Right lobe of liver (tissue), 6 donors: ENCODE results near the gene FCAMR. TPM values are rescaled to one million over a fixed set of nuclear protein-coding genes. Genes with fewer than 3 reads are reported as not detected.
A peak's percentile ranks its signal among the peaks of the same experiment; 100 is the strongest.

ENCODE experiments used
- ATAC-seq, 4 donors: fragments of 200-7000 bp; cut with Tn5 transposase; one replicate each; pipeline ENCODE4 v1.9.1; 2020; ENCODE audit warnings: mild to moderate bottlenecking in 4 of 4, moderate library complexity in 4 of 4
- DNase-seq, 3 donors: peaks; one replicate each; pipeline ENCODE4 v3.0.0-alpha.2; 2020
- H3K27ac ChIP-seq, 3 donors: fragments of 200-600 bp; one replicate each; pipeline ENCODE4 v1.8.0; 2022
- H3K27me3 ChIP-seq, 2 donors: fragments of 200-600 bp; one replicate each; pipeline ENCODE4 v1.8.0; 2022
- H3K36me3 ChIP-seq, 4 donors: fragments of 200-600 bp; sonication (generic) in 1 of 4; one replicate each; pipeline versions ENCODE4 v1.5.1 to v1.8.0; 2017 to 2022; ENCODE audit warnings: control low read depth in 1 of 4
- H3K4me1 ChIP-seq, 4 donors: fragments of 200-600 bp; sonication (generic) in 1 of 4; one replicate each; pipeline versions ENCODE4 v1.5.1 to v1.8.0; 2017 to 2022; ENCODE audit warnings: control low read depth in 1 of 4
- H3K4me3 ChIP-seq, 3 donors: fragments of 200-600 bp; one replicate each; pipeline ENCODE4 v1.8.0; 2022
- H3K9me3 ChIP-seq, 4 donors: fragments of 200-600 bp; sonication (generic) in 1 of 4; one replicate each; pipeline versions ENCODE4 v1.5.1 to v1.8.0; 2017 to 2022; ENCODE audit warnings: control low read depth in 1 of 4
- CTCF ChIP-seq, 4 donors: fragments of 200-600 bp in 3 of 4; fragments of 450-650 bp in 1 of 4; IDR thresholded peaks; one replicate each; pipeline versions ENCODE4 v1.5.1 to v1.8.0; 2016 to 2022; ENCODE audit warnings: antibody characterized with exemption in 4 of 4, mild to moderate bottlenecking in 2 of 4
- POLR2A ChIP-seq: fragments of 450-650 bp; IDR thresholded peaks from one replicate; pipeline ENCODE4 v1.6.1; 2017; ENCODE audit warnings: antibody characterized with exemption, mild to moderate bottlenecking
- WGBS: methylation state at CpG from one replicate; pipeline ENCODE4 v1.1.6; 2018; ENCODE audit warnings: low coverage, low lambda C conversion rate; ENCODE audit not compliant: insufficient coverage; ENCODE audit errors: missing lambda C conversion rate; 5-methylcytosine and 5-hydroxymethylcytosine counted together
- intact Hi-C, 2 donors: fragments of 100-400 bp; cut with DNase I; formaldehyde crosslinking; loops; one replicate each; pipeline versions ENCODE4 v1.11.2 to v1.14.1; 2022
- total RNA-seq, 6 experiments: library from RNA; depleted of rRNA in 2 of 6; stranded (reverse); fragments of >200 nt in 2 of 6; fragmentation: NEBNext Ultra II Directional in 3 of 6; extraction: Animal tissue kit (Norgen Biotek cat#: 25700) in 3 of 6; gene quantifications; one replicate each; pipeline versions ENCODE4 v1.1.0 to v1.2.4, GENCODE V29; 2016 to 2023
- donor health status: DM: no; HTN: yes; CAD: no.
- donor health status: DM: no; HTN: no; CAD: no.
- donor health status: DM: no; HTN: no; CAD: no.
- donor health status: DM: no; HTN: yes; CAD: no.
- donor health status: DM: no; HTN: yes; CAD: no.

FCAMR gene
- total RNA-seq, 6 experiments from 2014 or later: 0.44 to 31.1 (median 2.2) TPM

GRCh38 chr1:206911064-206911663, 59.1 kb downstream of the FCAMR start:
- Histone ChIP-seq H3K27me3 (no peaks in the 10 kb centered on the region), H3K27ac (no peak overlapping the region), H3K4me3 (no peak overlapping the region), H3K9me3 (no peaks in the 10 kb centered on the region), H3K4me1 (peaks cover 0 to 10% (median 0%) of the 10 kb centered on the region in 4 donors), H3K36me3 (no peaks in the 10 kb centered on the region)
- peak in 3 of 4 donors; percentile 46 to 50 (median 50) for ATAC-seq
- 0% methylated on average over 1 of the region's 1 CpG for WGBS
- intact Hi-C loops: loop anchor here (10.0 kb wide), 4 partner anchors 46 to 436 kb away; partner anchors contain the start of genes DYRK3 (in 1 of the 2), IKBKE (in 1 of the 2) and IL20 (in 1 of the 2)
- DNase-seq: no peak
- no peak for TF ChIP-seq POLR2A
- peak; percentile 62 to 93 (median 90) for TF ChIP-seq CTCF (IDR thresholded peaks at IDR 0.05)

- Histone ChIP-seq H3K27ac (peak overlapping the region in 2 of 3 donors; percentile 34 to 47), H3K27me3 (no peaks in the 10 kb centered on the region), H3K4me3 (peak overlapping the region; percentile 46 to 54 (median 52)), H3K4me1 (peaks cover 0 to 10% (median 0%) of the 10 kb centered on the region in 4 donors), H3K36me3 (no peaks in the 10 kb centered on the region), H3K9me3 (no peaks in the 10 kb centered on the region)
- no peak for TF ChIP-seq POLR2A
- TF ChIP-seq CTCF (IDR thresholded peaks at IDR 0.05): no peak
- intact Hi-C loops: loop anchor here (10.0 kb wide), 4 partner anchors 45 to 435 kb away; partner anchors contain the start of genes DYRK3 (in 1 of the 2), IKBKE (in 1 of the 2) and IL20 (in 1 of the 2)
- WGBS: 33% methylated on average over 9 of the region's 14 CpGs
- DNase-seq (peak in 1 of 3 donors; percentile 46), ATAC-seq (peak; percentile 20 to 39 (median 26))
Observed at GRCh38 chr1:206909883-206910318, 60.4 kb downstream of the FCAMR start.

- DNase-seq (peak; percentile 65 to 86 (median 76)), ATAC-seq (peak; percentile 66 to 83 (median 76))
- H3K9me3 ChIP-seq: no peaks in the 10 kb centered on the region
- peak overlapping the region; percentile 46 to 54 (median 52) for H3K4me3 ChIP-seq
- H3K36me3 ChIP-seq: no peaks in the 10 kb centered on the region
- TF ChIP-seq POLR2A: no peak
- no peak for TF ChIP-seq CTCF (IDR thresholded peaks at IDR 0.05)
- peaks cover 0 to 10% (median 0%) of the 10 kb centered on the region in 4 donors for H3K4me1 ChIP-seq
- H3K27me3 ChIP-seq: no peaks in the 10 kb centered on the region
- intact Hi-C loops: no loop called here
- 0% methylated on average over 2 of the region's 69 CpGs for WGBS
- peak overlapping the region in 2 of 3 donors; percentile 34 to 47 for H3K27ac ChIP-seq
Observed at GRCh38 chr1:206909161-206909882, 60.9 kb downstream of the FCAMR start.

GRCh38 chr1:206908038-206908437, 62.2 kb downstream of the FCAMR start:
- no peaks in the 10 kb centered on the region for H3K27me3 ChIP-seq
- H3K36me3 ChIP-seq: no peaks in the 10 kb centered on the region
- no peak overlapping the region for H3K4me3 ChIP-seq
- no peak for DNase-seq
- WGBS: 95% methylated on average over 10 of the region's 10 CpGs
- TF ChIP-seq POLR2A (no peak), CTCF (IDR thresholded peaks at IDR 0.05) (no peak)
- no peaks in the 10 kb centered on the region for H3K9me3 ChIP-seq
- H3K4me1 ChIP-seq: peaks cover 0 to 10% (median 0%) of the 10 kb centered on the region in 4 donors
- no peak overlapping the region for H3K27ac ChIP-seq
- intact Hi-C loops: no loop called here
- no peak for ATAC-seq

Other genes with a start within 250 kb of the FCAMR start
- not detected for gene IL19, start 199.7 kb downstream of the FCAMR start, total RNA-seq
- 1 to 10 TPM in 1 of 6 experiments, under 1 TPM in 3, not detected in 2; 0.26 to 2.2 (median 0.63) TPM for gene IL10, start 198.0 kb downstream of the FCAMR start, total RNA-seq
- not detected for gene IL20, start 104.8 kb downstream of the FCAMR start, total RNA-seq
- not detected for gene IL24, start 73.0 kb downstream of the FCAMR start, total RNA-seq
- 1 to 10 TPM in 5 of 6 experiments, under 1 TPM in 1; 0.80 to 3.2 (median 1.4) TPM for gene FCMR, start 48.5 kb downstream of the FCAMR start, total RNA-seq
- 100 to 1,000 TPM in 2 of 6 experiments, 10 to 100 TPM in 4; 20.6 to 134 (median 85.1) TPM for gene PIGR, start 24.0 kb downstream of the FCAMR start, total RNA-seq
- gene C1orf116, start 62.3 kb upstream of the FCAMR start, total RNA-seq: under 1 TPM; 0.27 to 0.68 (median 0.37) TPM
- 1 to 10 TPM; 3.0 to 4.8 (median 3.5) TPM for gene YOD1, start 80.7 kb upstream of the FCAMR start, total RNA-seq
- 1 to 10 TPM; 2.9 to 6.1 (median 5.1) TPM for gene PFKFB2, start 82.8 kb upstream of the FCAMR start, total RNA-seq
- 100 to 1,000 TPM; 156 to 328 (median 226) TPM for gene C4BPB, start 118.4 kb upstream of the FCAMR start, total RNA-seq
- gene C4BPA, start 133.8 kb upstream of the FCAMR start, total RNA-seq: 1,000 to 10,000 TPM in 3 of 6 experiments, 100 to 1,000 TPM in 3; 746 to 1,325 (median 959) TPM